ENCODE measurements around the gene PITX1.

The PITX1 gene

DNA sequence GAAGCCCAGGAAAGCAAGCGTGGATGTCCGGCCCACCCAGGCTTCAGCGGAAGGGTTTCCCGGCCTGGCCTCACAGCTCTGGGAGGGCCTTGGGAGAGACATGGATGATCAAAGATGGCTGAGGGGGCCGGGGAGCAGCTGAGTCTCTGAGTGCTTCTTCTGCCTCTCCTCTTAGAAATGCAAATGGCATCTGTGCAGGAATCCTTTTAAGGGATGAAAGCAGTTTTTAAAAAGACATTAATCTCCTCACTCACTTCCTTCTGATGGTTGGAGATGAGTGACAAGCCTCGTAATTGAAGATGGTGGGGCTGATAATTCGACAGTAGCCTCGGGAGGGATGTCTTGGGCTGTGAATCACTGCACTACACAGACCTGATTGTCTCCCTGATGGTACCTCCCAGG is 24.3 kb upstream of the PITX1 start (continued):
- TF ChIP-seq, protein P1, sequence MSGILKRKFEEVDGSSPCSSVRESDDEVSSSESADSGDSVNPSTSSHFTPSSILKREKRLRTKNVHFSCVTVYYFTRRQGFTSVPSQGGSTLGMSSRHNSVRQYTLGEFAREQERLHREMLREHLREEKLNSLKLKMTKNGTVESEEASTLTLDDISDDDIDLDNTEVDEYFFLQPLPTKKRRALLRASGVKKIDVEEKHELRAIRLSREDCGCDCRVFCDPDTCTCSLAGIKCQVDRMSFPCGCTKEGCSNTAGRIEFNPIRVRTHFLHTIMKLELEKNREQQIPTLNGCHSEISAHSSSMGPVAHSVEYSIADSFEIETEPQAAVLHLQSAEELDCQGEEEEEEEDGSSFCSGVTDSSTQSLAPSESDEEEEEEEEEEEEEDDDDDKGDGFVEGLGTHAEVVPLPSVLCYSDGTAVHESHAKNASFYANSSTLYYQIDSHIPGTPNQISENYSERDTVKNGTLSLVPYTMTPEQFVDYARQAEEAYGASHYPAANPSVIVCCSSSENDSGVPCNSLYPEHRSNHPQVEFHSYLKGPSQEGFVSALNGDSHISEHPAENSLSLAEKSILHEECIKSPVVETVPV (CRISPR knock-in tag; IDR thresholded peaks at IDR 0.05): no peak
- TF ChIP-seq ZFP3 (CRISPR knock-in tag; IDR thresholded peaks at IDR 0.05): no peak
- TF ChIP-seq BACH2 (CRISPR knock-in tag; IDR thresholded peaks at IDR 0.05; ENCODE audit: borderline replicate concordance): no peak
- TF ChIP-seq TCF4 (CRISPR knock-in tag; IDR thresholded peaks at IDR 0.05; ENCODE audit: borderline replicate concordance): no peak
- no peak for TF ChIP-seq ESRRG (CRISPR knock-in tag; IDR thresholded peaks at IDR 0.05)
- TF ChIP-seq, protein P2, sequence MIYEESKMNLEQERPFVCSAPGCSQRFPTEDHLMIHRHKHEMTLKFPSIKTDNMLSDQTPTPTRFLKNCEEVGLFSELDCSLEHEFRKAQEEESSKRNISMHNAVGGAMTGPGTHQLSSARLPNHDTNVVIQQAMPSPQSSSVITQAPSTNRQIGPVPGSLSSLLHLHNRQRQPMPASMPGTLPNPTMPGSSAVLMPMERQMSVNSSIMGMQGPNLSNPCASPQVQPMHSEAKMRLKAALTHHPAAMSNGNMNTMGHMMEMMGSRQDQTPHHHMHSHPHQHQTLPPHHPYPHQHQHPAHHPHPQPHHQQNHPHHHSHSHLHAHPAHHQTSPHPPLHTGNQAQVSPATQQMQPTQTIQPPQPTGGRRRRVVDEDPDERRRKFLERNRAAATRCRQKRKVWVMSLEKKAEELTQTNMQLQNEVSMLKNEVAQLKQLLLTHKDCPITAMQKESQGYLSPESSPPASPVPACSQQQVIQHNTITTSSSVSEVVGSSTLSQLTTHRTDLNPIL (CRISPR knock-in tag; IDR thresholded peaks at IDR 0.05; ENCODE audit: low read depth): no peak

DNA sequence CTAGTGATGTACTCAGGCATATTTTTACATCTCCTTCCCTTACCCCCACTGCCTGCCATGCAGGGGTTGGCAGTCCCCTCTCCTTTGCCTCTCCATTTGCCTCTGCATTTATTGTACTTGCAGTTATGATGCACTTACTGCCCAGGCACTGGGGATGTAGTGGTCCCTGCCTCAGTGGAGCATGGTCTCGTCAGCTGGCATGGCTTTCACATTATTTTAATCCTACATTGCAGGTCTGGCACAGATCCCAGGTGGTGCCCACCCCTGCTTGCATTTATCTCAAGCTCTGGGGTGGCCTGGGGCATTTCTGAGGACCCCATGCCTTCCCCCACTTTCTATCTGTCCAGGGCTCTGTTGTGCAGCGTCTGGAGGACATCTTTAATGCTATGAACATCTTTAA is 23.2 kb upstream of the PITX1 start:
- ATAC-seq: no peak
- TF ChIP-seq PPARA (CRISPR knock-in tag; IDR thresholded peaks at IDR 0.05; ENCODE audit: borderline replicate concordance) (no peak), CSDC2 (CRISPR knock-in tag; IDR thresholded peaks at IDR 0.05) (no peak), ARNTL (CRISPR knock-in tag; IDR thresholded peaks at IDR 0.05; ENCODE audit: borderline replicate concordance, low read depth) (no peak), ZNF8 (CRISPR knock-in tag; IDR thresholded peaks at IDR 0.05) (no peak), TOX (CRISPR knock-in tag; IDR thresholded peaks at IDR 0.05; ENCODE audit: borderline replicate concordance) (no peak), ISL1 (CRISPR knock-in tag; IDR thresholded peaks at IDR 0.05) (no peak)
- TF ChIP-seq, protein P3, sequence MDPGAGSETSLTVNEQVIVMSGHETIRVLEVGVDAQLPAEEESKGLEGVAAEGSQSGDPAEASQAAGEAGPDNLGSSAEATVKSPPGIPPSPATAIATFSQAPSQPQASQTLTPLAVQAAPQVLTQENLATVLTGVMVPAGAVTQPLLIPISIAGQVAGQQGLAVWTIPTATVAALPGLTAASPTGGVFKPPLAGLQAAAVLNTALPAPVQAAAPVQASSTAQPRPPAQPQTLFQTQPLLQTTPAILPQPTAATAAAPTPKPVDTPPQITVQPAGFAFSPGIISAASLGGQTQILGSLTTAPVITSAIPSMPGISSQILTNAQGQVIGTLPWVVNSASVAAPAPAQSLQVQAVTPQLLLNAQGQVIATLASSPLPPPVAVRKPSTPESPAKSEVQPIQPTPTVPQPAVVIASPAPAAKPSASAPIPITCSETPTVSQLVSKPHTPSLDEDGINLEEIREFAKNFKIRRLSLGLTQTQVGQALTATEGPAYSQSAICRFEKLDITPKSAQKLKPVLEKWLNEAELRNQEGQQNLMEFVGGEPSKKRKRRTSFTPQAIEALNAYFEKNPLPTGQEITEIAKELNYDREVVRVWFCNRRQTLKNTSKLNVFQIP (CRISPR knock-in tag; IDR thresholded peaks at IDR 0.05; ENCODE audit: borderline replicate concordance, low read depth): no peak
- TF ChIP-seq, protein P4, sequence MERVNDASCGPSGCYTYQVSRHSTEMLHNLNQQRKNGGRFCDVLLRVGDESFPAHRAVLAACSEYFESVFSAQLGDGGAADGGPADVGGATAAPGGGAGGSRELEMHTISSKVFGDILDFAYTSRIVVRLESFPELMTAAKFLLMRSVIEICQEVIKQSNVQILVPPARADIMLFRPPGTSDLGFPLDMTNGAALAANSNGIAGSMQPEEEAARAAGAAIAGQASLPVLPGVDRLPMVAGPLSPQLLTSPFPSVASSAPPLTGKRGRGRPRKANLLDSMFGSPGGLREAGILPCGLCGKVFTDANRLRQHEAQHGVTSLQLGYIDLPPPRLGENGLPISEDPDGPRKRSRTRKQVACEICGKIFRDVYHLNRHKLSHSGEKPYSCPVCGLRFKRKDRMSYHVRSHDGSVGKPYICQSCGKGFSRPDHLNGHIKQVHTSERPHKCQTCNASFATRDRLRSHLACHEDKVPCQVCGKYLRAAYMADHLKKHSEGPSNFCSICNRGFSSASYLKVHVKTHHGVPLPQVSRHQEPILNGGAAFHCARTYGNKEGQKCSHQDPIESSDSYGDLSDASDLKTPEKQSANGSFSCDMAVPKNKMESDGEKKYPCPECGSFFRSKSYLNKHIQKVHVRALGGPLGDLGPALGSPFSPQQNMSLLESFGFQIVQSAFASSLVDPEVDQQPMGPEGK (CRISPR knock-in tag; IDR thresholded peaks at IDR 0.05; ENCODE audit: borderline replicate concordance): no peak

DNA sequence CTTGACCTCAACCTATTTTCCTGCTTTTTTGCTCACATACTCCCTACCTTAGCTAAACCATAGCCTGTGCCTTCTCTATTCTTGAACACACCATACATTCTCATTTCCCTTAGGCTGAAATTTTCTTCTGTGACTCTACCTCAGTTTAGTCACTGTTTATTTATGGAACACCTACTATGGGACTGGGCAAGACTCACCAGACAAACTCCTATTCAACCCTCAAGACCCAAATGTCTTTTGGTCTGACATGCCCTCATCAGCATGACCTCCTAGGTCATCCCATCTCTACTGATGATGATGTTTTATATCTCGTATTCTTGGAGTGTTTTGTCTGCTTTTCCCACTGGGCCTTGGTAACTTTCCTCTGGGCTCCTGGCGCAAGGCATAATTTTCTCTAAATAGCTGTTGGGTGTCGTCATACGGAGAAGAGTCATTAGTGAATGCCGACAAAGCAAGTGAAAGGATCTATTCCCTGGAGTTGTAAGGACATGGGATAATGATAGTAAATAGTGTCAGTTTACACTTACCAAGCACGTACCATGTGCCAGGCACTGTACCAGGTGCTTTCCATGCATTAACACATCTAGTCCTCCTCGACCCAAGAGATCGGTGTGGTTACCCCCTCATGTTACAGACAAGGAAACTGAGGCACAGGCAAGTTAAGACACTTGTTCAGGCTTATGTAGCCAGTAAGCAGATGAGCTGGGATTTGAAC is 22.4 kb upstream of the PITX1 start:
- ATAC-seq: no peak
- TF ChIP-seq ZFP3 (CRISPR knock-in tag; IDR thresholded peaks at IDR 0.05) (peak; percentile 72), TCF4 (CRISPR knock-in tag; IDR thresholded peaks at IDR 0.05; ENCODE audit: borderline replicate concordance) (no peak)

DNA sequence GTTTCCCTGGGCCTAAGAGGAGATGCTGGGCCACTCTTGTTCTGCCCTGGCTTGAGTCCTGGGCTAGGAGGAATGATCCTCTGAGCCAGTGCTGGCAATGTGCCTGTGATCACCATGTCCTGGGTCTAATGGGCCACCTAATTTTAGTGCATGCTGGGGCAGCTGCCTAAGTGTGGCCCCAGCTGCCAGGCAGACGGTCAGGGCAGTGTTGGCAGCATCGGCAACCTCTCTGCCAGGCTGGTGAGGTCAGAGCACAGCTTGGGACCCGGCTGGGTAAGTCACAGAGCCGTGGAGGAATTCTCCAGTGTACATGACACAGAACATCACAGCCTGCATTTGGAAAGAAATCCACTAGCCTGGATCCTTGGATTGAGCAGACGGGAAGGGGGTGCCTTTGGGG is 21.4 kb upstream of the PITX1 start:
- TF ChIP-seq TCF4 (CRISPR knock-in tag; IDR thresholded peaks at IDR 0.05; ENCODE audit: borderline replicate concordance) (no peak), ZFP3 (CRISPR knock-in tag; IDR thresholded peaks at IDR 0.05) (no peak), ZNF70 (CRISPR knock-in tag; IDR thresholded peaks at IDR 0.05) (no peak), BACH2 (CRISPR knock-in tag; IDR thresholded peaks at IDR 0.05; ENCODE audit: borderline replicate concordance) (no peak), ZNF8 (CRISPR knock-in tag; IDR thresholded peaks at IDR 0.05) (no peak), ESRRG (CRISPR knock-in tag; IDR thresholded peaks at IDR 0.05) (no peak)
- TF ChIP-seq, protein P1 (CRISPR knock-in tag; IDR thresholded peaks at IDR 0.05): no peak
- TF ChIP-seq, protein P5, sequence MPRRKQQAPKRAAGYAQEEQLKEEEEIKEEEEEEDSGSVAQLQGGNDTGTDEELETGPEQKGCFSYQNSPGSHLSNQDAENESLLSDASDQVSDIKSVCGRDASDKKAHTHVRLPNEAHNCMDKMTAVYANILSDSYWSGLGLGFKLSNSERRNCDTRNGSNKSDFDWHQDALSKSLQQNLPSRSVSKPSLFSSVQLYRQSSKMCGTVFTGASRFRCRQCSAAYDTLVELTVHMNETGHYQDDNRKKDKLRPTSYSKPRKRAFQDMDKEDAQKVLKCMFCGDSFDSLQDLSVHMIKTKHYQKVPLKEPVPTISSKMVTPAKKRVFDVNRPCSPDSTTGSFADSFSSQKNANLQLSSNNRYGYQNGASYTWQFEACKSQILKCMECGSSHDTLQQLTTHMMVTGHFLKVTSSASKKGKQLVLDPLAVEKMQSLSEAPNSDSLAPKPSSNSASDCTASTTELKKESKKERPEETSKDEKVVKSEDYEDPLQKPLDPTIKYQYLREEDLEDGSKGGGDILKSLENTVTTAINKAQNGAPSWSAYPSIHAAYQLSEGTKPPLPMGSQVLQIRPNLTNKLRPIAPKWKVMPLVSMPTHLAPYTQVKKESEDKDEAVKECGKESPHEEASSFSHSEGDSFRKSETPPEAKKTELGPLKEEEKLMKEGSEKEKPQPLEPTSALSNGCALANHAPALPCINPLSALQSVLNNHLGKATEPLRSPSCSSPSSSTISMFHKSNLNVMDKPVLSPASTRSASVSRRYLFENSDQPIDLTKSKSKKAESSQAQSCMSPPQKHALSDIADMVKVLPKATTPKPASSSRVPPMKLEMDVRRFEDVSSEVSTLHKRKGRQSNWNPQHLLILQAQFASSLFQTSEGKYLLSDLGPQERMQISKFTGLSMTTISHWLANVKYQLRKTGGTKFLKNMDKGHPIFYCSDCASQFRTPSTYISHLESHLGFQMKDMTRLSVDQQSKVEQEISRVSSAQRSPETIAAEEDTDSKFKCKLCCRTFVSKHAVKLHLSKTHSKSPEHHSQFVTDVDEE (CRISPR knock-in tag; IDR thresholded peaks at IDR 0.05): no peak
- TF ChIP-seq, protein P4 (CRISPR knock-in tag; IDR thresholded peaks at IDR 0.05; ENCODE audit: borderline replicate concordance): no peak
- ATAC-seq: no peak
